Trophoblast cell (in vitro differentiated cells and primary cell): ENCODE data around the gene PRLH.

ENCODE experiments used
- DNase-seq, 2 donors: peaks; one replicate each; pipeline ENCODE4 v3.0.0-alpha.2; 2016
- H2AFZ ChIP-seq: 2 replicates; pipeline ENCODE4 v1.6.1; 2013; ENCODE audit warnings: low read length, moderate library complexity, mild to moderate bottlenecking; ENCODE audit not compliant: insufficient read depth, poor library complexity
- H2AK5ac ChIP-seq: 2 replicates; pipeline ENCODE4 v1.6.1; 2013; ENCODE audit warnings: mild to moderate bottlenecking, low read length
- H2BK120ac ChIP-seq: 2 replicates; pipeline ENCODE4 v1.6.1; 2013; ENCODE audit warnings: low read length, mild to moderate bottlenecking, moderate library complexity; ENCODE audit not compliant: insufficient read depth, poor library complexity
- H2BK12ac ChIP-seq: 2 replicates; pipeline ENCODE4 v1.6.1; 2013; ENCODE audit warnings: mild to moderate bottlenecking, low read length, moderate library complexity
- H2BK5ac ChIP-seq: 2 replicates; pipeline ENCODE4 v1.6.1; 2013; ENCODE audit warnings: low read length, low read depth, moderate library complexity, mild to moderate bottlenecking; ENCODE audit not compliant: poor library complexity
- H3K14ac ChIP-seq: 2 replicates; pipeline ENCODE4 v1.6.1; 2013; ENCODE audit warnings: mild to moderate bottlenecking, low read length
- H3K18ac ChIP-seq: 2 replicates; pipeline ENCODE4 v1.6.1; 2013; ENCODE audit warnings: mild to moderate bottlenecking, low read length
- H3K23ac ChIP-seq: 2 replicates; pipeline ENCODE4 v1.6.1; 2013; ENCODE audit warnings: low read length
- H3K27ac ChIP-seq: 2 replicates; pipeline ENCODE4 v1.5.1; 2013; ENCODE audit warnings: low read depth, mild to moderate bottlenecking, inconsistent platforms, low read length, moderate library complexity
- H3K27me3 ChIP-seq: 2 replicates; pipeline ENCODE4 v1.6.1; 2013; ENCODE audit warnings: inconsistent platforms, mild to moderate bottlenecking, low read length, moderate library complexity; ENCODE audit not compliant: insufficient read depth
- H3K36me3 ChIP-seq, 2 experiments: 1 replicate in 1 of 2; 2 replicates in 1 of 2; pipeline ENCODE4 v1.6.1; 2013; ENCODE audit warnings: low read length in 2 of 2, mild to moderate bottlenecking in 2 of 2, moderate library complexity in 1 of 2; ENCODE audit not compliant: insufficient read depth in 2 of 2, control insufficient read depth in 1 of 2
- H3K4ac ChIP-seq: 2 replicates; pipeline ENCODE4 v1.6.1; 2013; ENCODE audit warnings: low read depth, mild to moderate bottlenecking, low read length, moderate library complexity
- H3K4me1 ChIP-seq, 2 experiments: 1 replicate in 1 of 2; 2 replicates in 1 of 2; pipeline ENCODE4 v1.6.1; 2013; ENCODE audit warnings: low read length in 2 of 2, mild to moderate bottlenecking in 2 of 2, moderate library complexity in 1 of 2; ENCODE audit not compliant: insufficient read depth in 2 of 2, control insufficient read depth in 1 of 2
- H3K4me2 ChIP-seq: 2 replicates; pipeline ENCODE4 v1.6.1; 2013; ENCODE audit warnings: inconsistent platforms, mild to moderate bottlenecking, low read length, moderate library complexity
- H3K4me3 ChIP-seq: 2 replicates; pipeline ENCODE4 v1.5.1; 2013; ENCODE audit warnings: mild to moderate bottlenecking, low read depth, low read length, inconsistent platforms
- H3K79me1 ChIP-seq: one replicate; pipeline ENCODE4 v1.6.1; 2013; ENCODE audit warnings: low read length
- H3K79me2 ChIP-seq: 2 replicates; pipeline ENCODE4 v1.6.1; 2013; ENCODE audit warnings: low read length, mild to moderate bottlenecking; ENCODE audit not compliant: control insufficient read depth, insufficient read depth, poor library complexity
- H3K9ac ChIP-seq: 2 replicates; pipeline ENCODE4 v1.6.1; 2013; ENCODE audit warnings: mild to moderate bottlenecking, low read length
- H3K9me3 ChIP-seq: 2 replicates; pipeline ENCODE4 v1.6.1; 2013; ENCODE audit warnings: low read depth, mild to moderate bottlenecking, control low read depth, inconsistent platforms, low read length; ENCODE audit not compliant: insufficient read depth
- H4K12ac ChIP-seq: 2 replicates; pipeline ENCODE4 v1.6.1; 2013; ENCODE audit warnings: low read depth, mild to moderate bottlenecking, low read length, moderate library complexity
- H4K8ac ChIP-seq: 2 replicates; pipeline ENCODE4 v1.6.1; 2013; ENCODE audit warnings: low read depth, mild to moderate bottlenecking, low read length, moderate library complexity
- H4K91ac ChIP-seq: one replicate; pipeline ENCODE4 v1.6.1; 2013; ENCODE audit warnings: low read depth, mild to moderate bottlenecking, low read length, moderate library complexity
- WGBS: extraction: QIAGEN DNeasy Blood & Tissue Kit; methylation state at CpG from one replicate; pipeline ENCODE4 v1.1.7; 2013; ENCODE audit warnings: missing lambda C conversion rate; ENCODE audit not compliant: insufficient read length, insufficient coverage; ENCODE audit errors: extremely low coverage; 5-methylcytosine and 5-hydroxymethylcytosine counted together

Gene PRLH

DNA sequence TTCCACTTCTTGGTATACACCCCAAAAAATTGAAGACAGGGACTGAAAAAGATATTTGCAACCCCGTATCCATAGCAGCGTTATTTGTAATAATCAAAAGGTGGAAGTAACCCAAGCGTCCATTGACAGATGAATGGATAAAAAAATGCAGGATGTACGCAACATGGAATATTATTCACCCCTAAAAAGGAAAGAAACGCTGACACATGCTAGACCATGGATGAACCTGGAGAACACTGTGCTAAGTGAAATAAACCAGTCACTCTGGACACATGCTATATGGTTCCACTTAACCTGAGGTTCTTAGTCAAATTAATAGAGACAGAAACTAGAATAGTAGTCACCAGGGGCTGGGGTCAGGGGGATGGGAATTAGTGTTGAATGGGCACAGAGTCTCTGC, 38.6 kb upstream of the PRLH start:
- no peak overlapping the region for H3K4me2 ChIP-seq
- no peak overlapping the region for H2AK5ac ChIP-seq
- H3K4ac ChIP-seq, result no peak overlapping the region
- no peaks in the 10 kb centered on the region for H3K36me3 ChIP-seq
- H3K18ac ChIP-seq, result no peak overlapping the region
- no peak overlapping the region for H4K8ac ChIP-seq
- H3K9me3 ChIP-seq, result no peaks in the 10 kb centered on the region
- no CpG with 5 or more reads among the region's 5 CpGs for WGBS
- H3K9ac ChIP-seq, result no peak overlapping the region
- no peak overlapping the region for H3K23ac ChIP-seq
- no peak overlapping the region for H4K12ac ChIP-seq
- H3K79me2 ChIP-seq, result no peaks in the 10 kb centered on the region
- H3K79me1 ChIP-seq, result no peaks in the 10 kb centered on the region
- no peak overlapping the region for H3K14ac ChIP-seq
- H2BK12ac ChIP-seq, result no peak overlapping the region
- no peak overlapping the region for H2BK5ac ChIP-seq
- no peak overlapping the region for H4K91ac ChIP-seq
- H3K4me3 ChIP-seq, result no peak overlapping the region
- H2AFZ ChIP-seq, result no peak overlapping the region
- peaks cover 7 to 11% of the 10 kb centered on the region in 2 experiments for H3K4me1 ChIP-seq
- no peak for DNase-seq
- no peak overlapping the region for H3K27ac ChIP-seq
- H2BK120ac ChIP-seq, result no peak overlapping the region
- H3K27me3 ChIP-seq, result no peaks in the 10 kb centered on the region

GRCh38 chr2:237529452-237530402, 36.6 kb upstream of the PRLH start:
- Histone ChIP-seq H3K27me3 (no peaks in the 10 kb centered on the region), H3K9me3 (no peaks in the 10 kb centered on the region), H2BK12ac (no peak overlapping the region), H3K27ac (no peak overlapping the region), H3K4me1 (peaks cover 6 to 10% of the 10 kb centered on the region in 2 experiments), H4K8ac (no peak overlapping the region), H3K36me3 (no peaks in the 10 kb centered on the region), H2BK5ac (no peak overlapping the region), H4K91ac (no peak overlapping the region), H3K18ac (no peak overlapping the region), H3K79me1 (no peaks in the 10 kb centered on the region), H3K4me3 (no peak overlapping the region), H2AK5ac (no peak overlapping the region), H3K14ac (no peak overlapping the region), H2BK120ac (no peak overlapping the region), H3K4me2 (no peak overlapping the region), H2AFZ (no peak overlapping the region), H3K4ac (no peak overlapping the region), H3K79me2 (no peaks in the 10 kb centered on the region), H4K12ac (no peak overlapping the region), H3K23ac (no peak overlapping the region), H3K9ac (no peak overlapping the region)
- DNase-seq, result no peak
- no CpG with 5 or more reads among the region's 19 CpGs for WGBS

DNA sequence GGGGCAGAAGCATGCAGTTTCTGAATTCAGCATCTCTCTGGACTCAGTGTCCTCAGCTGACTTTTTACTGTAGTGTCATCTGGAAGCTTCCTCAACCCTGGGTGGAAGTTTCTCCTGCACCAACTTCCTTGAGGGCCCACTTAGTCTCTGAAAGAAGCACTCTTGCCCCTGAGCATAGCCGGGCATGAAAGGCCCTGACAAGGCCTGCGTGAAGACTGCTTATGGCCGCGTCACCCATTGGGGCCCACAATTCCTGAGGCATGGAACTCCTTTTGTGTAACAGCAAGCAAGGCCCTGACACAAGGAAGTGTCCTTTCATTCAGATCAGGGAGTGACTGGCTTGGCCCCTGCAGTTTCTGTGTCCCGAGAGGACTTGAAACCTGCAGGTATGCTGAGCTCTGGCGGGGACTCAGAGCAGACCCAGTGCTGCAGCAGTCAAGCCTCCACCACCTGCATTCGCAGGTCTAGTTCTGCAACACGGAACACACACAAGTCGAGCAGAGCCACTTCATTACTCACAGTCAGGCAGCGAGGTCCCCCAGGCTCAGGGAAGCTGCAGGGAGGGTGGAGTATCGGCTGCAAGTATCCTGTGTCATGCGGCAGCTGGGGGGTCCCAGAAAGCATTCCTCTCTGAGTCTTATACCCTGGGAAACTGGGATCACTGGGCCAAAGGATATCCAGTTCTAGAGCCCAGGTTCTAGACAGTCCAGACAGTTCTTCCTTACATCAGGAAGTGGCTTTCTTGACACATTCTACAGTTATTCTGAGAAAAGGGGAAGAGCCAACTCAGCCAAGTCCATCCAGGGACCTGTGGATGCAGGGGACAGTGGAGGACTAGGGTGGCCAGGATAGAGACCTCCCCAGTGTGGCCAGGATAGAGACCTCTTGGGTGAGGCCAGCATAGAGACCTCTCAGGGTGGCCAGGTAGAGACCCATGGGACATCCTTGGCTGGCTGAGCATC, 35.6 kb upstream of the PRLH start:
- H4K12ac ChIP-seq, result no peak overlapping the region
- no peak overlapping the region for H3K23ac ChIP-seq
- WGBS, result no CpG with 5 or more reads among the region's 12 CpGs
- H3K79me2 ChIP-seq, result no peaks in the 10 kb centered on the region
- no peaks in the 10 kb centered on the region for H3K79me1 ChIP-seq
- H2BK12ac ChIP-seq, result no peak overlapping the region
- H2AFZ ChIP-seq, result no peak overlapping the region
- no peak overlapping the region for H3K14ac ChIP-seq
- peaks cover 3% of the 10 kb centered on the region in 2 experiments for H3K4me1 ChIP-seq
- no peak overlapping the region for H4K91ac ChIP-seq
- H3K9ac ChIP-seq, result no peak overlapping the region
- H3K4me3 ChIP-seq, result no peak overlapping the region
- no peak overlapping the region for H2BK5ac ChIP-seq
- no peak for DNase-seq
- H2AK5ac ChIP-seq, result no peak overlapping the region
- H3K27ac ChIP-seq, result no peak overlapping the region
- H4K8ac ChIP-seq, result no peak overlapping the region
- no peak overlapping the region for H3K4ac ChIP-seq
- H3K36me3 ChIP-seq, result no peaks in the 10 kb centered on the region
- no peaks in the 10 kb centered on the region for H3K27me3 ChIP-seq
- H3K18ac ChIP-seq, result no peak overlapping the region
- H3K9me3 ChIP-seq, result no peaks in the 10 kb centered on the region
- no peak overlapping the region for H3K4me2 ChIP-seq
- H2BK120ac ChIP-seq, result no peak overlapping the region

GRCh38 chr2:237532160-237532559, 34.2 kb upstream of the PRLH start:
- Histone ChIP-seq H4K12ac (no peak overlapping the region), H3K4me1 (peaks cover 3% of the 10 kb centered on the region in 2 experiments), H3K4ac (no peak overlapping the region), H3K18ac (no peak overlapping the region), H4K91ac (no peak overlapping the region), H3K27ac (no peak overlapping the region), H2BK120ac (no peak overlapping the region), H3K36me3 (no peaks in the 10 kb centered on the region), H2BK5ac (no peak overlapping the region), H2AFZ (no peak overlapping the region), H2BK12ac (no peak overlapping the region), H3K79me1 (no peaks in the 10 kb centered on the region), H3K14ac (no peak overlapping the region), H3K9me3 (no peaks in the 10 kb centered on the region), H2AK5ac (no peak overlapping the region), H3K4me3 (no peak overlapping the region), H3K27me3 (no peaks in the 10 kb centered on the region), H3K79me2 (no peaks in the 10 kb centered on the region), H3K9ac (no peak overlapping the region), H3K23ac (no peak overlapping the region), H3K4me2 (no peak overlapping the region), H4K8ac (no peak overlapping the region)
- DNase-seq, result no peak
- WGBS, result no CpG with 5 or more reads among the region's 11 CpGs
